Measurements from ENCODE around the gene IDI2.
A peak's percentile ranks its signal among the peaks of the same experiment; 100 is the strongest.
"Not testable (repeated sequence)": the region's sequence is repeated elsewhere in the genome, so short reads cannot be mapped to it uniquely, and the experiment has no call there.

Gene IDI2

GRCh38 chr10:1025683-1026082 lies at the start of gene IDI2:
Gene IDI2, minus strand, starts transcription at chr10:1025859. Its CDS starts 1,136 bp downstream, at chr10:1024723.
- DNase-seq, result no peak

GRCh38 chr10:1074748-1075308 lies 49.2 kb upstream of the IDI2 start:
- DNase-seq, result no peak

DNA sequence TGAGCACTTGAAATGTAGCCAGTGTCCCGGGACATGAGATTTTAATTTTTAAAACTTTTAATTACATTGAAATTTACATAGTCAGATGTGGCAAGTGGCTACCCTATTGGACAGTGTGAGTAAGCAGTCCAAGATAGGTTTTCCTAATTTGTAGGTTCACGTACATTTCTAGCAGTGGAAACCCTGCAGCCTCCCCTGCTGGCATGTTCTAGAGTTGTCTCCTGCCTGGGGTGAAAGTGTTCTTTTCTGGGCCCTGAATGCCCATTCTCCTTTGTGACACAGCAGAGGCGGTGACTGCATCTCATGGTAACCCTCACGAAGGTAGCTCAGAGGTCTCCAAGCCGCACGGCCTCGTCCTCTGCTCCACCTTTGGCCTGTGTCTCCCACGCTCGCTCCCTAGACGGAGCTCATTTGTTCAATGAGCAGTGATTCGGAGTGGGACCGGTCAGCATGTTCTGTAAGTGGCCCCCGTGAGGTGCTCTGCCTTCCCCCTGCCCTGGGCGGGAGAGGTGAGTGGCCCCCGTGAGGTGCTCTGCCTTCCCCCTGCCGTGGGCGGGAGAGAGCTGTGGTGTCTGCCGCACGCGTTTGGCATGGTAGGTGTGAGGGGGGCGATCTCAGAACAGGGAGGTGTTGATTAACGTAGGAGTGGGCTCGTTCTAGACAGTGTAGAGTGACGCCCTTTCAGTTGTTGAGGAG lies 48.5 kb upstream of the IDI2 start:
- DNase-seq, result no peak

GRCh38 chr10:1070919-1071318 lies 45.3 kb upstream of the IDI2 start:
- no peak for DNase-seq

- DNase-seq, result no peak
Measured at GRCh38 chr10:1068380-1069361, 43.0 kb upstream of the IDI2 start.

GRCh38 chr10:1066734-1067133 lies 41.1 kb upstream of the IDI2 start:
- not testable (repeated sequence) for DNase-seq

DNA sequence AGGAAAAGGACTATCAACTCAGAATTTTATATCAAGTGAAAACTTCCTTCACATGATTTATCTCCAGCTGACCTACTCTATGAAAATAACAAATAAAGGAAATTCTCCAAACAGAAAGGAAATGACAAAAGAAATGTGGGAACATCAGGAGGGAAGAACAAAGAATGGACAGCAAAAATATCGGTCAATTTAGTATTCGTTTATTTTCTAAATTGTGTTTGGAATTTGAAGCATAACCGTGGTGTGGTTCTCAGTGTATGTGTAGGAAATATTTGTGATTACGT lies 39.2 kb upstream of the IDI2 start:
- no peak for DNase-seq

- no peak for DNase-seq
Measured at GRCh38 chr10:1063232-1063865, 37.7 kb upstream of the IDI2 start.

DNA sequence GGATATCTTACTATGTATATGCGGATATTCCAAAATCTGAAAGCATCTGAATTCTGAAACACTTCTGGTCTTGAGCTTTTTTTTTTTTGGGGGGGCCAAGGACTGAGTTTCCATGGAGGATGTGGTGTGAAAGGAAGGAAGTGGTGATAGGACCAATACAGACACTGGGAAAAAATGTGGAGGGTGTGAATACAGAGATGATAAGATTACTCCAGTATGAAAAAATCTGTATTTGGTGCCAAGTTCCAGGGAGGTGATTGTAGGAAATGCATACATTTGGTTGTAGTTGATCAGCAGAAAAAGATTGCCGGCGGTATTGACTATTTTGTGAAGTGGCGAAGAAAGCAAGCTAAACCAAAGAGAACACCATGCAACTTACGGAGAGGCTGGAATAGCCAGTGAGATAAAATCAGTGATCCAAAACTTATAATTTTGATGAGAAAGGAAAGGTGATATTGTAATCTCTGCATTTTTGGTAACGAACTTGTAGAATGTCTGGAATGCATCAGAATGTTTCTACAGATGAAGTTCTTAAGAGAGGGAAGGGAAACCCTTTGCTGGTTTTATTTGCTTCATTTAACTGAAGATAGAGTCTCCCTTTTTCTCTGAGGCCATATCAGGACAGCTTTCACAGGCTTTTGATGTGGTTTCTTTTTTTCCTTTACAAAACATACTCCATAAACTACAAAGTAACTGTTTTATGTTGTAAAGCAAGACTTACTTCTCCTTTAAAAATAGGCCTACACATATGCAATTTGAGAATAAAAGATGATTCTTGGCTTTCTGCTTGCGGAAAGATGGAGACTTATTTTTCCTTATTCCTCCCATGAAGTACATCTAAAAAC lies 36.5 kb upstream of the IDI2 start:
- no peak for DNase-seq

- no peak for DNase-seq
Measured at GRCh38 chr10:1059902-1060301, 34.2 kb upstream of the IDI2 start.

GRCh38 chr10:1058017-1058416 lies 32.4 kb upstream of the IDI2 start:
- no peak for DNase-seq

DNA sequence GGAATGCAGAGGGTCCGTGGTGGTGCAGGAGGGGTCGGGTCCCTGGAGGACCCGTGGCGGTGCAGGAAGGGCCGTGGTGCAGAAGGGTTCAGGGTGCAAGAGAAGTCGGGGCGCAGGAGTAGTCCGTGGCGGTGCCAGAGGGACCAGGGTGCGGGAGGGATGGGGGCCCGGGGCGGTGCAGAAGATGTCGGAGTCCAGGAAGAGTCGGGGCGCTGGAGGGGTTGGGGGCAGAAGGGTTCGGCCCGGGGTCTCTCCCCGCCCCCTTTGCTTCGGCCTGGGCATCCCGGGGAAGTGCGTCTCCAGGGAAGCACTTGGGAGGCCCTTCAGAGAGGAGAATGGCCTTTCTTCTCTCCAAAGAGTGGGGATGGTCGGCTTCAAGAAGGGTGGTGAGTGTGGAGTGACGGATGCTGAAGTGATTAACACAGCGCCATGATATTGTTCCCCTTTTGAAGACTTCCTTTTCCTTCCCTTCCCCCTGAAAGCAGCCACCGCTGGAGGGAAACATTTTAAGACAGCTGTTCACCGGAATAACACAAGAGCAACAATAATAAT lies 31.5 kb upstream of the IDI2 start:
- DNase-seq, result no peak

GRCh38 chr10:1056326-1057105 lies 30.9 kb upstream of the IDI2 start, which contains the start of gene WDR37:
Gene WDR37, plus strand, starts transcription at chr10:1056385. Its CDS starts 15,771 bp downstream, at chr10:1072156.
- DNase-seq, result peak; percentile 72 to 84 (median 80)

GRCh38 chr10:1054684-1055083 lies 29.0 kb upstream of the IDI2 start:
- DNase-seq, result no peak

DNA sequence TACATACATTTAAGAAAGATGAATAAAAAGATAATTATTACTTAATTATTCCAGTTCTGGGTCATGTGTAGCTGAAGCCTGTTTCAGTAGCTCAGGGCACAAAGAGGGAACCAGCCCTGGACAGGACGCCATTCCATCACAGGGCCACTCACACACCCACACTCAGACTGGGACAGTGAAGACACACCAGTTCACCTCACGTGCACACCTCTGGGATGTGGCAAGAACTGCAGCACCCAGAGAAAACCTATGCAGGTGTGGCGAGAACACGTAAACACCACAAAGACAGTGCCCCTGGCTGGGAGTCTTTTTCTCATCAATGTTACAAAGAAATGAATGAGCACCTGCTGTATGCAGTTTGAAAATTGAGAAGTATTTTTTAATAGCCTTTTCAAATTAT lies 24.9 kb upstream of the IDI2 start:
- DNase-seq, result peak in 2 of 4 experiments; percentile 11 to 13

DNA sequence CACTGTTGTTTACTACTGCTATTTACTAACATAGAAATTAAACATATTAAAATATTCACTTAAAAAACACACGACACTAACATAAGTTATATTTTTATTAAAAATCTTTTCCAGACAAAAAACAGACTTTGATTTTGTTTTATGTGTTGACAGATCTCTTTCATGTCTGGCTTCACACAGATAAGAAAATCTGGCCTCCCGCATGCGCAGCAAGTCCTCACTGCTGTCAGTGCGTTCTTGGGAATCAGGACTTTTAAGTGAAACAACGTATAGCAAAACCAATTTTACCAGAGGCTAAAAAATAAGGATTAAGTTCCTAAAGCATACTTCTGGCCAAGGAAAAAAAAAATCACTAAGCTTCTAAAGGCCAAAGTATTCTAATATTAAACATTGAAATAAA lies 24.5 kb upstream of the IDI2 start:
- DNase-seq, result no peak

DNA sequence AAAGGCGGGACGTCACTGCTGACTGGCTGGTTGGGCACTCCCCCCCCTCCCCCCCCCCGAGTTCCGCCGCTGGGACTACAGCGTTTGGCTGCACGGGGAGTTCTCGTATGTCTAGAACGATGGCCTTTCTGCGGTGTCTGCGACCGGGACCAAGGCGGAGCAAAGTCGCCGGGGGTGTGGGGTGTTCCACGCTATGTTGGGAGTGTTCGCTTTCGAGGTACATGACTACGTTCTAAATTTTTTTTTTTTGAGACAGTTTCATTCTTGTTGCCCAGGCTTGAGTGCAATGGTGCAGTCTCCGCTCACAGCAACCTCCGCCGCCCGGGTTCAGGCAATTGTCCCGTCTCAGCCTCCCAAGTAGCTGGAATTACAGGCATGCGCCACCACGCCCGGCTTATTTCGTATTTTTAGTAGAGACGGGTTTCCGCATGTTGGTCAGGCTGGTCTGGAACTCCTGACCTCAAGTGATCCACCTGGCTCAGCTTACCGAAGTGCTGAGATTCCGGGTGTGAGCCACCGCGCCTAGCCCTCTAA lies 23.8 kb upstream of the IDI2 start:
- peak in 1 of 4 experiments; percentile 50 for DNase-seq

- peak; percentile 93 to 98 (median 96) for DNase-seq
Measured at GRCh38 chr10:1048732-1049424, 23.2 kb upstream of the IDI2 start, which contains the start of gene IDI1. Gene IDI1, minus strand, starts transcription at chr10:1049119. Its CDS starts 116 bp downstream, at chr10:1049003.

- DNase-seq, result peak in 1 of 4 experiments; percentile 53
Measured at GRCh38 chr10:1048349-1048731, 22.7 kb upstream of the IDI2 start.

GRCh38 chr10:1047937-1048336 lies 22.3 kb upstream of the IDI2 start:
- no peak for DNase-seq
